NCI-H2029 (cell line): ENCODE data around the gene CGB3.

Experiments
- DNase-seq: peaks from one replicate; lab custom pipeline; 2025; lab: John Stamatoyannopoulos, UW

Gene CGB3

GRCh38 chr19:49016067-49016839, 7.9 kb downstream of the CGB3 start:
- no peak for DNase-seq

- no peak for DNase-seq
Observed at GRCh38 chr19:49014870-49015255, 9.3 kb downstream of the CGB3 start.

GRCh38 chr19:49014123-49014869, 9.8 kb downstream of the CGB3 start:
- DNase-seq = no peak

GRCh38 chr19:49011194-49011593, 12.9 kb downstream of the CGB3 start:
- no peak for DNase-seq

- no peak for DNase-seq
Observed at GRCh38 chr19:49010453-49010852, 13.7 kb downstream of the CGB3 start.

- no peak for DNase-seq
Observed at GRCh38 chr19:49009828-49010227, 14.3 kb downstream of the CGB3 start.

GRCh38 chr19:49006905-49007304, 17.2 kb downstream of the CGB3 start:
- no peak for DNase-seq

GRCh38 chr19:49004964-49005614, 19.0 kb downstream of the CGB3 start:
- no peak for DNase-seq

GRCh38 chr19:49004133-49004532, 20.0 kb downstream of the CGB3 start:
- DNase-seq = no peak

GRCh38 chr19:48999481-49000325, 24.4 kb downstream of the CGB3 start:
- DNase-seq = no peak

GRCh38 chr19:48997972-48998371, 26.2 kb downstream of the CGB3 start:
- no peak for DNase-seq

- no peak for DNase-seq
Observed at GRCh38 chr19:48994035-48994386, 30.1 kb downstream of the CGB3 start.

- peak; percentile 99 for DNase-seq
Observed at GRCh38 chr19:48993175-48994034, 30.7 kb downstream of the CGB3 start, which contains the start of the genes GYS1 and RUVBL2. Gene GYS1, minus strand, starts transcription at chr19:48993309. Its CDS starts 197 bp downstream, at chr19:48993112. Gene RUVBL2, plus strand, starts transcription at chr19:48993887. Its CDS starts 25 bp downstream, at chr19:48993912.

GRCh38 chr19:48992581-48993174, 31.5 kb downstream of the CGB3 start:
- DNase-seq = no peak

- DNase-seq = no peak
Observed at GRCh38 chr19:48991873-48992580, 32.1 kb downstream of the CGB3 start.

GRCh38 chr19:48991011-48991609, 33.0 kb downstream of the CGB3 start:
- DNase-seq = no peak

GRCh38 chr19:48990400-48990799, 33.7 kb downstream of the CGB3 start:
- no peak for DNase-seq

- DNase-seq = no peak
Observed at GRCh38 chr19:48989701-48990291, 34.3 kb downstream of the CGB3 start.

GRCh38 chr19:48988860-48989259, 35.3 kb downstream of the CGB3 start:
- DNase-seq = no peak
